Ishikawa (cell line): ENCODE results near the gene PKD2.

Experiments
- CREB1 ChIP-seq: IDR thresholded peaks from 2 replicates; pipeline ENCODE4 v1.6.1; 2012; ENCODE audit warnings: low read depth
- EP300 ChIP-seq: IDR thresholded peaks from 2 replicates; pipeline ENCODE4 v1.6.1; 2012; ENCODE audit warnings: borderline replicate concordance
- FOXM1 ChIP-seq: IDR thresholded peaks from 2 replicates; pipeline ENCODE4 v1.6.1; 2012; ENCODE audit warnings: low read depth, borderline replicate concordance
- TAF1 ChIP-seq: IDR thresholded peaks from 2 replicates; pipeline ENCODE4 v1.6.1; 2012; ENCODE audit warnings: low read depth, mild to moderate bottlenecking
- YY1 ChIP-seq: IDR thresholded peaks from 2 replicates; pipeline ENCODE4 v1.6.1; 2012; ENCODE audit warnings: low read depth

- no peak for TF ChIP-seq CREB1
- TF ChIP-seq TAF1 = no peak
- no peak for TF ChIP-seq YY1
- TF ChIP-seq EP300 = no peak
- TF ChIP-seq FOXM1 = no peak
Measured at GRCh38 chr4:87983996-87984395, 23.4 kb upstream of the PKD2 start.
